KOPT-K1 (cell line): ENCODE data around the gene GAL3ST2.
"Not testable (repeated sequence)": the region's sequence is repeated elsewhere in the genome, so short reads cannot be mapped to it uniquely, and the experiment has no call there.

Source experiments
- H3K27ac ChIP-seq: fragments of 200-600 bp; sonication (generic); 2 replicates; pipeline ENCODE4 v1.5.1; 2016; ENCODE audit warnings: antibody characterized with exemption, mild to moderate bottlenecking, low read depth, low read length; ENCODE audit not compliant: poor library complexity, severe bottlenecking
- H3K36me3 ChIP-seq: fragments of 200-600 bp; sonication (generic); 2 replicates; pipeline ENCODE4 v1.5.1; 2017; ENCODE audit warnings: antibody characterized with exemption, mild to moderate bottlenecking, low read length, moderate library complexity; ENCODE audit not compliant: insufficient read depth
- H3K9me3 ChIP-seq: fragments of 200-600 bp; sonication (generic); 2 replicates; pipeline ENCODE4 v1.5.1; 2017; ENCODE audit warnings: antibody characterized with exemption, low read length, mild to moderate bottlenecking; ENCODE audit not compliant: insufficient read depth, poor library complexity, severe bottlenecking

GAL3ST2 gene

DNA sequence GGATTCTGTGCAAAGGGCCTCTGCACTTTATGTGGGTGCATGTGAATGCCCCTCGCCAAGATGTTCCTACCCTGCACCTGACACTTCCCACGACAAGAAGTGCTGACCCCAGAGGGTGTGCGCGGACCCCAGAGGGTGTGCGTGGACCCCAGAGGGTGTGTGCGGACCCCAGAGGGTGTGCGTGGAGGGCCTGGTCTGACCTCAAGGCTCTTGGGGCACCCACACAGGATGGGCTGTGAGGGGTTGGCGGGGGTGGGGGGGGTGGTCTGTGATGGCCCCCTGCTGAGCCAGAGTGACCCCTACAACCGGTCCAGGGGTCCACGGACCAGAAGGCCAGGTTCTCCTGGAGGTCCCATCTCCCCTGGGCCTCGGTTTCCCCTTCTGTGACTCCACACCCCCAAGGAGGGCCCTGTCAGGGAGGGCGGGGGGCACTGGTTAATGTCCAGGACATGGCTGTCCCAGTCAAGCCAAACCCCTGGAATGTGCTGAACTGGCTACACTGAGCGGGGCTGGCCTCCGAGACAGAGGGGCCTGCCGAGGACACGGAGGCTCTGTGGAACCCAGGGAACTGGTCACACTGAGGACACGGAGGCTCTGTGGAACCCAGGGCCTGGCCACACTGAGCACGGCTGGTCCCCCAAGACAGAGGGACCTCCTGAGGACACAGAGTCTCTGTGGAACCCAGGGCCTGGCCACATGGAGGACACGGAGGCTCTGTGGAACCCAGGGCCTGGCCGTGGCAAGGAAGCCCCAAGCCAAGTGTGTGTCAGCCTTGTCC, 35.5 kb downstream of the GAL3ST2 start:
- no peak overlapping the region for H3K27ac ChIP-seq
- no peaks in the 10 kb centered on the region for H3K36me3 ChIP-seq
- no peaks in the 10 kb centered on the region for H3K9me3 ChIP-seq

DNA sequence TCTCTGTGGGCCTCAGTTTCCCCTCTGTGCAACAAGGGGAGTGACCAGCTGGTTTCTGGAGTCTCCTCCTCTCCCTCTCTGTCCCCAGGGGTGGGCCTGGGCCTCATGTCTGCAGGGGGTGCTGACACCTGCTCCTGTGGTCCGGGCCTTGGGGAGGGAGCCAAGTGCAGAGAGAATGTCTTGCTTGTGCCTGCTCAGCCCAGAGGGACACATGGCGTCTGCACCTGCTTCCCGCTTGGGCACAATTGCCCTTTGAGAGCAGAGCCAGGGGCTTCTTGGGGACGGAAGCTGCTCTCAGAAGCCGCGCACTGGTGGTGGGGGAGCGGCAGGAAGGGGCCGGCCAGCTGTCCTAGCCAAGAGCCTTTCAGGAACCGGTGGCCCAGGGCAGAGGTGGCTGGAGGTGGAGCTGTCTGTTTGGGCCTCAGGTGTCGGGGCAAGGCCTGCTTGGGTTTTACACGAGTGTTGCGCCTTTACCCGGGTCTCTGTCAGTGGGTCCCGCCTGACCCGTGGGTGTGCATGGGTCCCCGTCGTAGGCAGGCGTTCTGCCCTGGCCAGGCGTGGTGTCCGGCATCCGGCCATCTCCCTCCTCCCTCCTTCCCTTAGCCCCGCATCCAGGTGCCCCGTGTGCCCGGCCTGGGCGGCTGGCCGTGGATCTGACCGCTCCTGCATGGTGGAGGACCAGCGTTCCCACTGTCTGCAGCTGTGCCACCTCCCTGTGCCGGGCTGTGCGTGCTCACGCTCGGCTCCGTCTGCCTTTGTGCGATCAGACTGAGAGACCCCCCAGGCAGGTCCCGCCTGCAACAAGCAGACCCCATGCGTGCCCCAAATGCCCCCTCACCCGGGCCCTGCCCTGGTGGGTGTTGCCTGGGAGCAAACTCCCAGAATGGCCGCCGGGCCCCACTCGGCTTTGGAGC, 36.4 kb downstream of the GAL3ST2 start:
- Histone ChIP-seq H3K9me3 (no peaks in the 10 kb centered on the region), H3K36me3 (no peaks in the 10 kb centered on the region), H3K27ac (no peak overlapping the region)

DNA sequence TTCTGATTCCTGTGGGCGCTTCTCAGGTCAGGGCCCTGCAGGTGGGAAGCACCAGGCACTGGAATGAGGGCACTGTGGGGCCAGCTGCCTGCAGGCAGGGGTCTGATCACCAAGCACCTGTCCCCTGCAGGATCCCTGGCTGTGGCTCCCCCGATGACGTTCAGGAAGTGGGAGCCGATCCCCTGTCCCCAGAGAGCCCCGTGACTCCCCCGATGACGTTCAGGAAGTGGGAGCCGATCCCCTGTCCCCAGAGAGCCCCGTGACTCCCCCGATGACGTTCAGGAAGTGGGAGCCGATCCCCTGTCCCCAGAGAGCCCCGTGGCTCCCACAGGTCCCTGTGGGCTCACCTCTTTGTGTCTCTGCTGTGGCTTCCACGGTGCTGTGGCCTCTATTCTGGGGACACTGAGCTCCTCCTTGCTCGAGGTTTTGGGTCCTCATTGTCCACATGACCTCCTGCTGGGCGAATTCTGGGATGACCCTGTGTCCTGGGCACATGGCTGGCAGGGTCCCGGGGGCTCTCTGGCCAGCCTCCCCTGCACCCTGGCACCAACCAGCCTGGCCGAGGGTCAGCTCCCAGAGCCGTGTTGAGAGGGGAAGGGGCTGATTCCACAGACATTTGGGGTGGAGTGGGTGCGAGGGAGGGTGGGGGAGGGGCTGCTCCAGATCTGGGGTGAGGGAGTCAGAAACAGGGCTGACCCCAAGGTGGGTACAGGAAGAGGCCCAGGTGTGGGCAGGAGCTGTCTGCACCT, 37.2 kb downstream of the GAL3ST2 start:
- H3K27ac ChIP-seq: no peak overlapping the region
- no peaks in the 10 kb centered on the region for H3K9me3 ChIP-seq
- H3K36me3 ChIP-seq: no peaks in the 10 kb centered on the region

DNA sequence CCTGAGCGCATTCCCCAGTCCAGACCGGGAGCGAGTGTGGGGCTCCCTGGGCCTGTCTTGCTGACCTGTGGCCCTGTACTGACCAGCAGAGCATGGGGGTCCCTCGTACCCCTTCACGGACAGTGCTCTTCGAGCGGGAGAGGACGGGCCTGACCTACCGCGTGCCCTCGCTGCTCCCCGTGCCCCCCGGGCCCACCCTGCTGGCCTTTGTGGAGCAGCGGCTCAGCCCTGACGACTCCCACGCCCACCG, 37.7 kb downstream of the GAL3ST2 start:
- Histone ChIP-seq H3K9me3 (no peaks in the 10 kb centered on the region), H3K36me3 (no peaks in the 10 kb centered on the region), H3K27ac (no peak overlapping the region)

DNA sequence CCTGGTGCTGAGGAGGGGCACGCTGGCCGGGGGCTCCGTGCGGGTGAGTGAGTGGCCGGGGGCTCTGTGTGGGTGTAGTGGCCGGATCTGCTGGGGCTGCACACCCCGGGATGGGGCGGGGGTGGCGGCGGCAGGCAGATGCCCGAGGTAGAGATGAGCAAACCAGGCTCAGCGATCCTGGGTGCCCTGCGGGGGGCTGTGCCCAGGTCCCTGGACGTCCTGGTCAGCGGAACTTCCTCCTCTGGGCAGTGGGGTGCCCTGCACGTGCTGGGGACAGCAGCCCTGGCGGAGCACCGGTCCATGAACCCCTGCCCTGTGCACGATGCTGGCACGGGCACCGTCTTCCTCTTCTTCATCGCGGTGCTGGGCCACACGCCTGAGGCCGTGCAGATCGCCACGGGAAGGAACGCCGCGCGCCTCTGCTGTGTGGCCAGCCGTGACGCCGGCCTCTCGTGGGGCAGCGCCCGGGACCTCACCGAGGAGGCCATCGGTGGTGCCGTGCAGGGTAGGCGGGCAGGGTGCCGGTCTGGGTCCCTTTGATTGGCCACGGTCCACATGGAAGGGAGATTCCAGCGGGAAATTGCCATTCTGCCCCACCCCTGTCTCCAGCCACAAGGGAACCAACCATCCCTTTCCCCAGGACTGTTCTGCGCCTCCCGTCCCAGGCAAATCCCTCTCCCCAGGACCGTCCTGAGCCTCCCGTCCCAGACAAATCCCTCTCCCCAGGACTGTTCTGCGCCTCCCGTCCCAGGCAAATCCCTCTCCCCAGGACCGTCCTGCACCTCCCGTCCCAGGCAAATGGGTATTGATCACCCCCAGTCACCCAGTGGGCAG, 38.2 kb downstream of the GAL3ST2 start:
- Histone ChIP-seq H3K27ac (no peak overlapping the region), H3K9me3 (no peaks in the 10 kb centered on the region), H3K36me3 (no peaks in the 10 kb centered on the region)

DNA sequence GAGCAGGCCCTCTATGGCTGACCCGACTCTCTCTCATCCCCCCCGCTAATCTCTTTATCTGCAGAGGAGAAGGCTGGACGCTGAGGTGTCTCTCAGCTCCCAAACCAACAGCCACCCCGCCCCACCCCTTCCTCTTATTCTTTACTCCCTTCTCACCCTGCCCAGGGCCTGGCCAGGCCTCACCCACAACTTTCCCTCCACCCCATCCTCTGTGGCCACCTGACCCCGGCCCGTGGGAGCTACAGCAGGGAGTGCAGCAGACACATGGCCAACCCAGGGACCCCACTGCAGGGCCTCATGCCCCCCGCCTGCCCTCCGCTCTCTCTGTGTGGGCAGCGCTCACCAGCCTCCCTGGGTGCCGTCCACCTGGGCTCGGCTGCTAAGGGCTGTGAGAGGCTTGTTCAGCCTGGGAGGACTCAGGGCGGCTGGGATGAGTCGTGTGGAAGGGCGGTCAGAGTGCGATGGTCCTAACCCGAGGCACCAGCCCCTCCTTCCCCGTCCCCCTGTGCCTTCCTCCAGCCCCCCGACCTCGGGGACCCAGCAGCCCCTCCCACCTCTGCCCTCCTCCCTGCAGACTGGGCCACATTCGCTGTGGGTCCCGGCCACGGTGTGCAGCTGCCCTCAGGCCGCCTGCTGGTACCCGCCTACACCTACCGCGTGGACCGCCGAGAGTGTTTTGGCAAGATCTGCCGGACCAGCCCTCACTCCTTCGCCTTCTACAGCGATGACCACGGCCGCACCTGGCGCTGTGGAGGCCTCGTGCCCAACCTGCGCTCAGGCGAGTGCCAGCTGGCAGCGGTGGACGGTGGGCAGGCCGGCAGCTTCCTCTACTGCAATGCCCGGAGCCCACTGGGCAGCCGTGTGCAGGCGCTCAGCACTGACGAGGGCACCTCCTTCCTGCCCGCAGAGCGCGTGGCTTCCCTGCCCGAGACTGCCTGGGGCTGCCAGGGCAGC, 39.1 kb downstream of the GAL3ST2 start:
- Histone ChIP-seq H3K27ac (no peak overlapping the region), H3K9me3 (no peaks in the 10 kb centered on the region), H3K36me3 (no peaks in the 10 kb centered on the region)

DNA sequence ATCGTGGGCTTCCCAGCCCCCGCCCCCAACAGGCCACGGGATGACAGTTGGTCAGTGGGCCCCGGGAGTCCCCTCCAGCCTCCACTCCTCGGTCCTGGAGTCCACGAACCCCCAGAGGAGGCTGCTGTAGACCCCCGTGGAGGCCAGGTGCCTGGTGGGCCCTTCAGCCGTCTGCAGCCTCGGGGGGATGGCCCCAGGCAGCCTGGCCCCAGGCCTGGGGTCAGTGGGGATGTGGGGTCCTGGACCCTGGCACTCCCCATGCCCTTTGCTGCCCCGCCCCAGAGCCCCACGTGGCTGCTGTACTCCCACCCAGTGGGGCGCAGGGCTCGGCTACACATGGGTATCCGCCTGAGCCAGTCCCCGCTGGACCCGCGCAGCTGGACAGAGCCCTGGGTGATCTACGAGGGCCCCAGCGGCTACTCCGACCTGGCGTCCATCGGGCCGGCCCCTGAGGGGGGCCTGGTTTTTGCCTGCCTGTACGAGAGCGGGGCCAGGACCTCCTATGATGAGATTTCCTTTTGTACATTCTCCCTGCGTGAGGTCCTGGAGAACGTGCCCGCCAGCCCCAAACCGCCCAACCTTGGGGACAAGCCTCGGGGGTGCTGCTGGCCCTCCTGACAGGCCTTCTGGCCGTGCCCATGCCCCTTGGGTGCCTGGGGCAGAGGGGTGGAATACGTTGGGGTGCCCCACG, 40.0 kb downstream of the GAL3ST2 start:
- no peak overlapping the region for H3K27ac ChIP-seq
- H3K36me3 ChIP-seq: no peaks in the 10 kb centered on the region
- H3K9me3 ChIP-seq: no peaks in the 10 kb centered on the region

DNA sequence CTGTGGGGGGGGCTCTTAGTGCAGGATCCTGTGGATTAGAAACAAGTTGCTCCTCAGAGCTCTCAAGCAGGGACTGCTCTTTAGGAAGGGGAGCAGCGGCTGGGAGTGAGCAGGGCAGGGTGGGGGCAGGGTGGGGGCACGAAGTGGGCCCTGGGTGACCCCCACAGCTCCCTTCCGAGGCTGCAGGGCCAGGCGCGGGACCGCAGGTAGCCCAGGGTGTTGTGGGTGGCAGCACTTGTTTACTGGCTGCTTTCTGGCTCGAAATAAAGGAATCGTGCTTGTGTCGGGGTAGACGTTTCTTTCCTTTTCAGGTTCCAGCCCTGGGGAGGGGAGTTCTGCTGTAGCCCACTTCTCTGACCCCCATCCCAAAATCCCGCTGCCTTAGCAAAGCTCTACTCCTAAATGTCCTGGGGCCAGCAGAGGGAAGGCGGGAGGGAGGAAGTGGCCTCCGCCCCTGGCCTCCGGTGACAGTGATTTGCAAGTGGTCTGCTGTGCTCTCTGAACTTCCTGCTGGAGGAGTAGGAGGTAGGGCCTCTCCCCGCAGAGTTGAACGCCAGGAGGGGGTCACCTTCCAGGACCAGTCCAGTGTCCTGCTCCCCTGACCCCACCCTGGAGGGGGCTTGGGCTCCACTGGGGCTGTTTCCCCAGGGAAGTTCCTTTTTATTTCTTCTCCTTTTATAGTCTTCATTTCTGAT, 40.7 kb downstream of the GAL3ST2 start:
- Histone ChIP-seq H3K36me3 (no peaks in the 10 kb centered on the region), H3K9me3 (no peaks in the 10 kb centered on the region), H3K27ac (no peak overlapping the region)

DNA sequence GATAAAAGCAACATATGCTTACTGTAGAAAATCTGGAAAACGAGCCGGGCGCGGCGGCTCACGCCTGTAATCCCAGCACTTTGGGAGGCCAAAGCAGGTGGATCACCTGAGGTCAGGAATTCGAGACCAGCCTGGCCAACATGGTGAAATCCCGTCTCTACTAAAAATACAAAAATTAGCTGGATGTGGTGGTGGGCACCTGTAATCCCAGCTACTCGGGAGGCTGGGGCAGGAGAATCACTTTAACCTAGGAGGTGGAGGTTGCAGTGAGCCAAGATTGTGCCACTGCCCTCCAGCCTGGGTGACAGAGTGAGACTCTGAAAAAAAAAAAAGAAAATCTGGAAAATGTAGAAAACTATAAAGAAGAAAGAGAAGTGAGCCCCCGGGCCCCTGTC, 41.2 kb downstream of the GAL3ST2 start:
- not testable (repeated sequence) for H3K36me3 ChIP-seq, H3K9me3 ChIP-seq, H3K27ac ChIP-seq

DNA sequence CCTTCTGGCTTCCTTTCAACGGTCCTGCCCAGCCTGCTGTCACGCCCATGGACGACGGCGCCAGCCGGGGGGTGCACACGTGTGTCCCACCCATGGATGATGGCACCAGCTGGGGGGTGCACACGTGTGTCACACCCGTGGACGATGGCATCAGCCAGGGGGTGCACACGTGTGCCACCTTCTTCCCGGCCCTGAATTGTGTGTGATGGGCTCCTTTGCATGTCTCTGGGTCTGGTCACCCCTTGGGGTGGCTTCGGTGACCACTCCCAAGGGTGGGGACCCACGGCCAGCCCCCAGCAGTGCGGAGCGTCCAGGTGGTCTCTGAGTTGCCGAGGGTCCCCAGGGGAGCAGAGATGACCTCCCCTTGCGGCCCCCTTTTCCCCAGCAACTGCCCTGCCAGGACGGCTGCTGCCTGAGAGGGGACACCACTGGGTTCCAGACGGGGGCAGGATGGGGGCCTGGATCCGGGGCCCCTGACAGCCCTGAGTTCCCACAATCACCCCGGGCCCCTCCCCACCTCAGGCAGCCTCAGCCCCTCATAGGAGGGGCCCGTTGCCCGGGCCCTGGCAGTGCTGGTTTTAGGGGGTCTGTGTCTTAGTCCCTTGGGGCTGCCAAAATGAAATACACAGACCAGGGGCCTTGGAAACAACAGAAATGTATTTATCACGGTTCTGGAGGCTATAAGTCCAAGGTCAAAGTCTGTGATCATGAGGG, 41.8 kb downstream of the GAL3ST2 start:
- H3K27ac ChIP-seq: no peak overlapping the region
- H3K9me3 ChIP-seq: no peaks in the 10 kb centered on the region
- no peaks in the 10 kb centered on the region for H3K36me3 ChIP-seq

DNA sequence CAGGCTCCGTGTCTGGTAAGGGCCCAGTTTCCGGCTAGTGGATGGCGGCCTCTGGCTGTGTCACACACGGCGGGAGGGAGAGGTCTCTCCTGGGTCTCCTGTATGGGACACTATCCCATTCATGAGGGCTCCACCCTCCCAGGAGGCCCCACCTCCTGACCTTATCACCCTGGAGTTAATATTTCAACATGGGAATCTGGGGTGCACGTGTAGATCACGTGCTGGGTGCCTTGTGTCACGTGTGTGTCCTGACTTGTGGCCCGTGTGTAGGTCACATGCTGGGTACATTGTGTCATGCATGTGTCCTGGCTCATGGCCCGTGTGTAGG, 42.3 kb downstream of the GAL3ST2 start:
- Histone ChIP-seq H3K9me3 (no peaks in the 10 kb centered on the region), H3K36me3 (no peaks in the 10 kb centered on the region), H3K27ac (no peak overlapping the region)

DNA sequence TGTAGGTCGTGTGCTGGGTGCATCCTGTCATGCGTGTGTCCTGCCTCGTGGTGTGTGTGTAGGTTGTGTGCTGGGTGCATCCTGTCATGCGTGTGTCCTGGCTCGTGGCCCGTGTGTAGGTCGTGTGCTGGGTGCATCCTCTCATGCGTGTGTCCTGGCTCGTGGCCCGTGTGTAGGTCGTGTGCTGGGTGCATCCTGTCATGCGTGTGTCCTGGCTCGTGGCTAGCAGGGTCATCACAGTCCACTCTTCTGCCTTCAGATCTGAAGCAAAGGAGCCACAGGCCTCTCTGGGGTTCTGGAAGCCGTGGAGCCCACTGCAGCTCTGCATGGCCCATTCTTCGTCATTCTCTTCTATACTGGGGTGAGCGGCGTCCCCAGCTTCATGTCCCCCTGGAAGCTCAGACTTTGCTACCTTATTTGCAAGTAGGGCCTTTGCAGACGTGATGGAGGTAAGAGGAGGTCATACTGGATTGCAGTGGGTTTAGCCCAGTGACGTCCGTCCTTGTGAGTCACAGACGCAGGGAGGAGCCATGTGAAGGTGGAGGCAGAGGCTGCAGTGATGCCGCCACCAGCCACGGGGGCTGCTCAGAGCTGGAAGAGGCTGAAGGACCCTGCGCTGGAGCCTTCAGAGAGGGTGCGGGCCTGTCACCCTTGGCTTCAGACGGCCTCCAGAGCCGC, 43.5 kb downstream of the GAL3ST2 start:
- H3K27ac ChIP-seq, H3K36me3 ChIP-seq, H3K9me3 ChIP-seq: not testable (repeated sequence)
